HG03039 (cell line): ENCODE results near the gene VANGL2.
"Not testable (repeated sequence)": the region's sequence is repeated elsewhere in the genome, so short reads cannot be mapped to it uniquely, and the experiment has no call there.

ENCODE experiments used
- ATAC-seq: cut with Tn5 transposase; IDR thresholded peaks from one replicate; pipeline ENCODE4 v1.9.1; 2021; ENCODE audit warnings: mild to moderate bottlenecking, moderate library complexity; ENCODE audit not compliant: unreplicated experiment

Gene VANGL2

DNA sequence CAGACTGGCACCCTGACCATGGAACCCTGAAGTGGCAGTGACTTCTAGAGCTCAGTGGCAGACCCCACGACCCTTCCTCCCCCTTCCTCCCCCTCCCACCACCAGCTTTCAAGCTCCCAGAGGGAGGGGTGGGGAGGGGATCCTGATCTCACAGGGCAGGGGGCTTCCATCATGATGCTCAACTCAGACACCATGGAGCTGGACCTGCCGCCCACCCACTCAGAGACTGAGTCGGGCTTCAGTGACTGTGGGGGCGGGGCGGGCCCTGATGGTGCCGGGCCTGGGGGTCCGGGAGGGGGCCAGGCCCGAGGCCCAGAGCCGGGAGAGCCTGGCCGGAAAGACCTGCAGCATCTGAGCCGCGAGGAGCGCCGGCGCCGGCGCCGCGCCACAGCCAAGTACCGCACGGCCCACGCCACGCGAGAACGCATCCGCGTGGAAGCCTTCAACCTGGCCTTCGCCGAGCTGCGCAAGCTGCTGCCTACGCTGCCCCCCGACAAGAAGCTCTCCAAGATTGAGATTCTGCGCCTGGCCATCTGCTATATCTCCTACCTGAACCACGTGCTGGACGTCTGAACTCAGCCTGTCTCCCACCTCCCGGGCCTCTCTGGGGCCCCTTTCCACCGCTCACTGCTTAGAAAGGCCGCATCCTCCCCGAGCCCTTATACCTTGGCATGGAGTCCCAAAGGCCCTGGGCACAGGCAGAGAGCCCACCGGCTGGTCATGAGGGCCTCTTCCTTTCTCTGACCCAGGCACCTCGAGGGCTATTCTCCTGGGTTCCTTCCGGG, 29.6 kb upstream of the VANGL2 start:
- ATAC-seq, result no peak

DNA sequence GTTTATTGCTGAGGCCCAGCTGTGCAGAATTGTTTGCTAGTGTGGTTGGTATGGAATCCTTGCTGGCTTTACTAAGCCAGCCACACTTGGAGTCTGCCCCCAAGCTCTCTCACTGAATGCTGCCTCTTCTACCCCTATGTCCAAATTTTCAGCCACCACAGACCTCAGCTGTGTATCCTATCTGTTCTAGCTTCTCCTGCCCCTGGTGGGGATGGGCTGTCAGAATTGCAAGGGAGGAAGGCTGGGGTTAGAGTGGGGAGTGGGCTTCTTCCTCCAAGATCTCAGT, 29.1 kb upstream of the VANGL2 start:
- no peak for ATAC-seq

DNA sequence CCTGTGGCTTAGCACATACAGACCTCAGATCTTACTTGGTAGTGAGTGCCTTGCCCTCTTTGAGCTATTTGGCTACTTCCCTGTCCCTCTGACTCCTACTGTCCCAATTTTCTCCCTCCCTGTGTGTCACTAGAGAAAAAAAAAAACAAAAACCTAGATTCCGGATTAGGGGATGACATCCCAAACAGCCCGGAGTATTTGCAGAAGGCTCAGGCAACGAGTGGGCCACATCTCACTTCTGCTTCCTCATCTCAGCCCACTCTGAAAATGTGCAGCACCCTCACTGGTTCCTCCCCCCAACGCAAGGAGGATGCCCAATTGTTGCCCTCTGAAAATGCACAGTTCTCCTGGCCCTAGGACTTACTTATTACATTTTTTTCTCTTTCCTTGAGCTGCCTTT, 28.6 kb upstream of the VANGL2 start:
- ATAC-seq, result no peak

- ATAC-seq, result no peak
Measured at GRCh38 chr1:160373696-160374095, 26.7 kb upstream of the VANGL2 start.

DNA sequence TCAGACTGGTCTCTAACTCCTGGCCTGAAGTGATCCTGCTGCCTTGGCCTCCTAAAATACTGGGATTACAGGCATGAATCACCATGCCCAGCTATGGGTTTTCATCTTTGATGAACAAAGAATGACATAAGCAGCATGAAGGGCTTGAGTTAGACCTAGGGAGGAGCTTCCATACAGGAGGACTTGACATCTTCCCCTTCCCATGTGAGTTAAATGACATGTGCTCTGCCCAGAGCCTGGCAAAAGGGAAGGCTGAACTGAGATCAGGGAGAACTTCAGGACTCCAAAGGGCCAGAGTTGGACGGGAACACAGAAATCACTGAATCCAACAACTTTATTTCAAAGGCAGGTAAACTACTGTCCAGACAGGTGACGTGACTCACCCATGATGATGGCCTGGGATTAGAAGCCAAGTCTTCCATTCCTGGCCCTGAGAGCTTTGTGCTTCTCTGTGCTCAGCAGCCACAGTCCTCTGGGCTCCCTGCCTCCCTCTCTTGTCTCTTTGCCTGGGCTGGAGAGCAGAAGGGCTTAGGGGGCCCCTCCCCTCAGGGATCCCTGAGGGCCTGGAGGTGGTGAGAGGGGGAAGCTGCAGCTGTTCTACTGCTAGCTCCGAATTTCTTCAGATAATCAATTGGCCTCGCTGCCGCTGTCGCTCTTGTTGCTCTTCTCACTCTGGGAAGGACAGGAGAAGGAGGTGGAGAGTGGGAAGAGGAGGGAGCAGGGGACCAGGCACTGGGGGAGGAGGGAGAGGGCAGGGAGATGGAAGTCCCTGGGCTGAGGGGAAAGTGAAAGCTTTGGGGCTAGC, 25.9 kb upstream of the VANGL2 start:
- ATAC-seq, result no peak

DNA sequence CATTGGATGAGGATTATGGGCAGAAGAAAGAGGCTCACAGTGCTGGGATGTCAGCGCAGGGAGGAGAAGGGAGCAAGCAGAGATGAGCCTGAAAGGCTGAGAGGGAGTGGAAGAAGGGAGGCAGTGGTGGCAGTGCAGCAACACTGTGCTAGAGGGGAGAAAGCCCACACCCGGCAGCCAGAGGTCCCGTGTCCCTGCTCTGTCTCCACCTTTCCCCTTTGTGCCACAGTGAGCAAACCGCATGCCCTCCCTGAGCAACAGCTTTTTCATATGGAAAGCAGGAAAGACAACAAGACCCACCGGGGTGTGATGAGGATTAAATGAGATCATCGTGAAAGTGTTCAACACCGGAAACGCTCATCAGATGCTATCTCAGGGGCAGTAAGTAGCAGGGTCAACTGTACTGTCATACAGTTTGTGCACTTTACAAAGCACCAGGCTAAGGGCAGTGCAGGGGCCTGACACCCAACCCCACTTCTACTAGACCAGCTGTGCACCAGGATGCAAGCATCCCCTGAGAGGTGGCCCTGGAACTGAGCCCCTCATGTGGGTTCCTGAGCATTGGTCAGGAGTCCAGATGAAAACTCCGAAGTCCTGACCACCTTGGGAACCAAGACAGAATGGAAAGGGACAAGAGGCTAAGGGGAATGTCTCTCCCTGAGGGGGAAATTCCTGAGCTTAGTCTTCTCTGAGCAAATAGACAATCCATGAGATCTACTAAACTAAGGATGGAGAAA, 24.4 kb upstream of the VANGL2 start:
- ATAC-seq, result no peak

DNA sequence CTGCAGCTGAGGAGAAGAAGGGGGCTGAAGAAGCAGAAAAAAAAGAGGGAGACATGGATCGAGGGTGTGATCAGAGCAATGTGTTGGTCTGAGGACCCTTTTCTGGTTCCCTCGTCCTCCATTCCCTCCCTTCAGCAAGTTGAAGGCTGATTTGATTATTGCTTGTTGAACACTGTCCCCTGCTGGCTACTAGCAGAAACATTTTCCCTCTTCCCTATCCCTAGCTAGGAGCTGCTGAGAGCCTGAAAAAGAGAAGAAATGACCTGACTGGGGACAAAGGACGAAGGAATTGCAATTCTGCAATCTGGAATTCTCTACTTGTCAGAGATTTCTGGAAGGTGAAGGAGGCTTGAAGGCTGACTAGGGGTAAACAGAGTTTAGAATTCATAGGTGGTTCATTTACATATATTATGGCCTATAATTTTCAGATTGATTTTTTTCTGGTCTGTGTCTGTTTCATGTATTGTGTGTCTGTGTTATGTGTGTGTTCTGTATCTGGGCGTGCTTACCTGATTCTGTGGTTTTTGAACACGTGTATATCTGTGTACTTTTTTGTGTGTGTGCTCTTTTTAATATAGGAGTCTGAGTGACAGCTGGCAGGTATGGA, 23.7 kb upstream of the VANGL2 start:
- no peak for ATAC-seq

DNA sequence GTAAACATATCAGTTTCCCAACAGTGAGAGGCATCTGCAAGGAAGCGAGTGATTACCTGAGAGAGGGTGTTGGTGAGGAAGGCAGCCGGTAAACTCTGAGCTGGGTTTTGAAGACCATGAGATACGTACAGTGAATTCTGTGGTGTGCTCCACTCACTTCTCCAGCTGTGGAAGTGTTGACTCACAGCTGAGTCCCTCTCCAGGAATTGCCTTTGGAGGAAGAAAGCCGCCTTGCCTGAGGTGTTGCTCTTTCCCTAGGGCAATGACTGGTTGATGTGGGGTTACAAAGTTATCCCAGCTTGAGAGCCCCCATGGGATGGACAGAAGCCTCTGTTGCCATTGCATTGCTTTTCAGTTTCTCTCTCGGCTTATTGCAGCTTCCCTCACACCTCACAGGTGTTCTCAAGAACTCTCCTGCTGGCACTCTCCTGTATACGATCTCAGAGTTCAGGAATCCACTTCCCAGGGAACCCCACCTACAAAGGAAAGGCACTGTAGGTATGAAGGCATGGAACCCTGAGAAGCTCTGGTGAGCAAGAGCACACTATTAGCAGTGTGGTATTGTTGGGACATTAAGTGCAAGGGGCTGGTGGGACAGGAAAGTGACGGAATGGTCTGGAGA, 22.7 kb upstream of the VANGL2 start:
- no peak for ATAC-seq

DNA sequence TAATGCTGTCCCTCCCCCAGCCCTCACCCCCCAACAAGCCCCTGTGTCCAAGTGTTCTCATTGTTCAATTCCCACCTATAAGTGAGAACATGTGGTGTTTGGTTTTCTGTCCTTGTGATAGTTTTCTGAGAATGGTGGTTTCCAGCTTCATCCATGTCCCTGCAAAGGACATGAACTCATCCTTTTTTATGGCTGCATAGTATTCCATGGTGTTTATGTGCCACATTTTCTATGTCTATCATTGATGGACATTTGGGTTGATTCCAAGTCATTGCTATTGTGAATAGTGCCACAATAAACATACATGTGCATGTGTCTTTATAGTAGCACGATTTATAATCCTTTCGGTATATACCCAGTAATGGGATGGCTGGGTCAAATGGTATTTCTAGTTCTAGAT, 15.6 kb upstream of the VANGL2 start:
- ATAC-seq, result not testable (repeated sequence)

GRCh38 chr1:160388406-160388805, 12.0 kb upstream of the VANGL2 start:
- ATAC-seq, result not testable (repeated sequence)

DNA sequence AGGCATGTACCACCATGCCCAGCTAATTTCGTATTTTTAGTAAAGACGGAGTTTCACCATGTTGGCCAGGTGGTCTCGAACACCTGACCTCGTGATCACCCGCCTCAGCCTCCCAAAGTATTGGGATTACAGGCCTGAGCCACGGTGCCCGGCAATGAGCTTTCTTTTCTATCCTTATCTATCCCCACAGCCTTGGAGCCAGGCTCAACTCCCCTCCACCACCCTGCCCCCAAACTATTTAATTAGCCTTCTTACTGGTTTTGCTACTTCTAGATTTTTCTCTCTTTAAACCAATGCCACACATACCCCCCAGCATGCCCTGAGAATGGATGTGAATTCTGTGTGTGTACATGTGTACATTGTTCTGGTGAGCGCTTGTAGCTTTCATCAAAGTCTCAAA, 5.7 kb upstream of the VANGL2 start:
- ATAC-seq, result no peak

DNA sequence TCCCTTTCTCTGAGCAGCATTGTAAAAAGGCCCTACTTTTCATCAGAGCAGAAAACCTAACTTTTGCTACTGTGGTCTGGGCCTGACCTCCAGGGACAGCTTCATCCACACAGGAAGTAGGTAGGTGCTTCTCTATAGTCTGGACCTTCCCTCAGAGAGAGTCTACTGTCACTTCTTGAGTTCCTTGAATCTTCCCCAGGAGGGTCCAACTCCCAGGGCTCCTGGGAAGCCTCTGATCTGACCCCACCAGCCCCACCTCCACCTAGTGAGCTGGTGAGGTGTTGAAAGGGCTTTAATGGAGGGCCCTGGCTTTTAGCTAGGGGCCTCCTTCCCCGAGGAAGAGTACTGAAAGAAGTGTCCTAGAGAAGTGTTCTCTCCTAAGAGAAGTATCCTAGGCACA, 2.7 kb upstream of the VANGL2 start:
- ATAC-seq, result no peak

DNA sequence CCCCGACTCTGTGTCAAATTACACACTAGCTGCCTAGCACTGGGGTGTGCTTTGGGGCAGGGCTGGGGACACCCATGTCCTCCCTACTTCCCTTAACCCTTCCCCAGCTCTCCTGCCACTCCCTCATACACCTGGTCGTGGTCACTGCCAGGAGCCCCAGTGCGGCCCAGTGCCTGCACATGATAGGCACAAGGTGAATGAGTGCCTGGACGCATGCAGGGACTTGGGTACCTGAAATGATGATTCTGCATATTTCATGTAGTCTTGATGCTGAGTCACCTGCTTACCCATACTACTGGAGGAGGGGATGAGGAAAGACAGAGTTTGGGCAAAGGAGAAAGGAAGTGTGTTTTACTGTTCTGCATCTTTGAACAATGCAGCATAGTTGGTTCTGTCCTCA, 1.5 kb upstream of the VANGL2 start:
- no peak for ATAC-seq

- no peak for ATAC-seq
Measured at GRCh38 chr1:160399544-160400222, 681 bp upstream of the VANGL2 start.

DNA sequence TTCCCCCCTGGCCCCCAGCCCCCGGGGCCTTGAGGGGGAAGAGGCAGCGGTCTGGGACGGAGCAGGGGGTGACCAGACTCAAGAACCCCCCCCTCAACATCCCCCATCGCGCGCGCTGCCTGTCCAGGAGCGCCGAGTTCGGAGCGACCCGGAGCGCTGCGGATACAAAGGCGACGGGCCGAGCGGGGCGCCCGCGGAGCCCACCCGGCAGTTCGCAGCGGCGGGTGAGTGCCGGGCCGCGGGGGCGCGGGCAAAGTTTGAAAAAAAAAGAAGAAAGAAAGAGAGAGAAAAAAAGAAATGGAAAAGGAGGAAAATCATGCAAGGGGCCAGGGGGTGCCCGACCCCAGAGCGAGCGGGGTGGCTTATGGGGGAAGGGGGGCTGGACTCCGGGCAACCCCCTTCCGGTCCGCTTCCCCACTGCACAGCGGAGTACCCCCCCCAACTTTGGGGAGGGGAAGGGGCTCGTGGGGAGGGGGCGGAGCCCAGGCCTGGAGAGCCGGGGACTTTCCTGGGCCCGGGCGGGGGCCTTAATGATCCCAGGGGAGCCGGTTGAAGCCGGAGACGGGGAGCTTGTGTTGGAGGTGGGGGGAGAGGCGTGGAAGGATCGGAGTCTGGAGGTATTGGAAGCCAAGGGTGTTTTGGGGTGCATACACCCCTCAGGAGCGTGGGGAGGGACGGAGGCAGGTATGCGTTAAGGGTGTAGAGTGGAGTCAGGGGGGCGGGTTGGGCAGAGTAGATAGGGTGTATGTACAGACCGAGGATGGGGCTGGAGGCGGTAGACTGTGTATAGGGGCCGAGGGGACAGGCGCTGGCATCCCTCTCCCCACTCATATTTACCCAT, 502 bp downstream of the VANGL2 start:
- ATAC-seq, result no peak

DNA sequence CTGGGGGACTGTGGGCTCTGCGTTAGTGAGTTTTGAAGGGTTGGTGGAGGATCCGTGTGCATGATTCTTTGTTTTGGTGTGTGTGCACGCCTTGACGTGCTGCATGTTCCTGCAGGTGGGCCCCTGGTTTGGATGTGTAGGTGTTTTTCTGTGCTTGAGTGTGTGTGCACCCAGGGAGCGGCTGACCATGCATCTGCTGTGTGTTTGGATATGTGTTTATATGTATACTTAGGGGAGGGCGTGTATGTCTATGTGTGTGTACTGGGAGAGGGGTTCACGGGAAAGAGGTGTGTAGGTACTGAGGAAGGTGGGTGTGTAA, 1.1 kb downstream of the VANGL2 start:
- no peak for ATAC-seq

- ATAC-seq, result no peak
Measured at GRCh38 chr1:160402001-160402795, 1.8 kb downstream of the VANGL2 start.

- ATAC-seq, result no peak
Measured at GRCh38 chr1:160403244-160403643, 2.9 kb downstream of the VANGL2 start.

DNA sequence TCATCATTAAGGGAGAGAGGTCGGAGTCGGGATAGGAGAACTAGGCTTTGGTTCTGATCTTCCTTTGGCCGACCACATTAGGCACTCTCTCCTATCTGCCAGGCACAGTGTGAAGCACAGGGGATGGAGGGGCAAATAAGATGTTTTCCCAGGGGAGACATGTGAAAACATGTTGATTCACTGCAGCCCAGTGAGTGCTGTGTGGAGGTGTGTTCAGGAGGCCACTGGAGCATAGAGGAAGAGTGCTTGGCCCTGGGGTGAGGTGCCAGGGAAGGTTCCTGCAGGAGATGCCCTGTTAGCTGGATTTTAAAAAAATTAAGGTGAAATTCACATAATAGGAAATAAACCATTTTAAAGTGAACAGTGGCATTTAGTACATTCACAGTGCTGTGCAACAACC, 3.7 kb downstream of the VANGL2 start:
- no peak for ATAC-seq
